HG02678 (cell line): Measurements from ENCODE around the gene TRDN.
"Not testable (repeated sequence)": the region's sequence is repeated elsewhere in the genome, so short reads cannot be mapped to it uniquely, and the experiment has no call there.

Source experiments
- ATAC-seq: cut with Tn5 transposase; IDR thresholded peaks from one replicate; pipeline ENCODE4 v1.9.1; 2021; ENCODE audit warnings: mild to moderate bottlenecking, moderate library complexity; ENCODE audit not compliant: unreplicated experiment

The TRDN gene

GRCh38 chr6:123635144-123635543 is 1.6 kb downstream of the TRDN start:
- no peak for ATAC-seq

- ATAC-seq, result no peak
Measured at GRCh38 chr6:123632641-123633040, 4.1 kb downstream of the TRDN start.

GRCh38 chr6:123629258-123629941 is 7.3 kb downstream of the TRDN start:
- ATAC-seq, result no peak

GRCh38 chr6:123625696-123626095 is 11.1 kb downstream of the TRDN start:
- ATAC-seq, result no peak

GRCh38 chr6:123622780-123623179 is 14.0 kb downstream of the TRDN start:
- ATAC-seq, result no peak

GRCh38 chr6:123619156-123619555 is 17.6 kb downstream of the TRDN start:
- ATAC-seq, result no peak

- ATAC-seq, result no peak
Measured at GRCh38 chr6:123616942-123617341, 19.8 kb downstream of the TRDN start.

GRCh38 chr6:123616016-123616415 is 20.7 kb downstream of the TRDN start:
- ATAC-seq, result no peak

- ATAC-seq, result no peak
Measured at GRCh38 chr6:123610779-123611178, 26.0 kb downstream of the TRDN start.

- ATAC-seq, result no peak
Measured at GRCh38 chr6:123604067-123604466, 32.7 kb downstream of the TRDN start.

- ATAC-seq, result peak; percentile 68
Measured at GRCh38 chr6:123598011-123598410, 38.7 kb downstream of the TRDN start.

- no peak for ATAC-seq
Measured at GRCh38 chr6:123594776-123595175, 42.0 kb downstream of the TRDN start.

- no peak for ATAC-seq
Measured at GRCh38 chr6:123592426-123592825, 44.3 kb downstream of the TRDN start.

- ATAC-seq, result no peak
Measured at GRCh38 chr6:123589973-123590372, 46.8 kb downstream of the TRDN start.

- no peak for ATAC-seq
Measured at GRCh38 chr6:123589317-123589716, 47.4 kb downstream of the TRDN start.

- no peak for ATAC-seq
Measured at GRCh38 chr6:123588546-123588895, 48.2 kb downstream of the TRDN start.

- no peak for ATAC-seq
Measured at GRCh38 chr6:123587838-123588545, 48.8 kb downstream of the TRDN start.

GRCh38 chr6:123587407-123587806 is 49.3 kb downstream of the TRDN start:
- not testable (repeated sequence) for ATAC-seq

- no peak for ATAC-seq
Measured at GRCh38 chr6:123580331-123580730, 56.4 kb downstream of the TRDN start.

- no peak for ATAC-seq
Measured at GRCh38 chr6:123575188-123575587, 61.6 kb downstream of the TRDN start.

GRCh38 chr6:123570813-123571684 is 65.7 kb downstream of the TRDN start:
- ATAC-seq, result no peak

GRCh38 chr6:123569575-123569974 is 67.2 kb downstream of the TRDN start:
- no peak for ATAC-seq
